Stimulated activated CD4-positive, alpha-beta T cell treated with anti-CD3 and anti-CD28 coated beads, Interleukin-12 subunit alpha, Interleukin-12 subunit beta, amount 100 ng/mL, for 48 hours (primary cell): ENCODE results near the gene MMADHC.

ENCODE experiments used
- DNase-seq, 3 donors: peaks; one replicate each; pipeline ENCODE4 v3.0.0-alpha.2; 2020; ENCODE audit warnings: low read depth in 2 of 3, low spot score in 1 of 3

Gene MMADHC

GRCh38 chr2:149587220-149587949, at the start of gene MMADHC:
TSS of gene MMADHC (minus strand) at chr2:149587775. CDS start at chr2:149587097, 678 bp downstream.
- DNase-seq = peak; percentile 85 to 90 (median 88)

- no peak for DNase-seq
These were observed 46.5 kb upstream of the MMADHC start for GRCh38 chr2:149634103-149634502.

- DNase-seq = no peak
These were observed 42.9 kb upstream of the MMADHC start for GRCh38 chr2:149630445-149630844.

GRCh38 chr2:149629026-149629425, 41.5 kb upstream of the MMADHC start:
- DNase-seq = no peak

GRCh38 chr2:149627111-149627801, 39.7 kb upstream of the MMADHC start:
- DNase-seq = no peak

GRCh38 chr2:149625671-149626070, 38.1 kb upstream of the MMADHC start:
- DNase-seq = no peak

GRCh38 chr2:149625271-149625670, 37.7 kb upstream of the MMADHC start:
- DNase-seq = no peak

- DNase-seq = no peak
These were observed 34.8 kb upstream of the MMADHC start for GRCh38 chr2:149622343-149622742.

- DNase-seq = no peak
These were observed 29.9 kb upstream of the MMADHC start for GRCh38 chr2:149617476-149617875.

- no peak for DNase-seq
These were observed 29.3 kb upstream of the MMADHC start for GRCh38 chr2:149616681-149617456.

GRCh38 chr2:149613704-149614103, 26.1 kb upstream of the MMADHC start:
- DNase-seq = no peak

GRCh38 chr2:149612122-149612521, 24.5 kb upstream of the MMADHC start:
- DNase-seq = no peak

- DNase-seq = no peak
These were observed 23.7 kb upstream of the MMADHC start for GRCh38 chr2:149611100-149611820.

GRCh38 chr2:149606251-149606811, 18.8 kb upstream of the MMADHC start:
- DNase-seq = no peak

GRCh38 chr2:149603248-149603647, 15.7 kb upstream of the MMADHC start:
- no peak for DNase-seq

- DNase-seq = no peak
These were observed 13.7 kb upstream of the MMADHC start for GRCh38 chr2:149601141-149601796.

GRCh38 chr2:149597668-149598326, 10.2 kb upstream of the MMADHC start:
- DNase-seq = peak; percentile 6 to 38 (median 7)

- no peak for DNase-seq
These were observed 9.6 kb upstream of the MMADHC start for GRCh38 chr2:149597050-149597667.

- DNase-seq = no peak
These were observed 8.9 kb upstream of the MMADHC start for GRCh38 chr2:149596471-149596870.
